H1 (cell line): ENCODE measurements around the gene GPRC5D.

ENCODE experiments used
- CEBPB ChIP-seq: IDR thresholded peaks from 2 replicates; pipeline ENCODE4 v1.6.1; 2012; ENCODE audit warnings: low read depth, low read length
- CHD2 ChIP-seq: IDR thresholded peaks from 2 replicates; pipeline ENCODE4 v1.6.1; 2012; ENCODE audit warnings: low read length, improper control_type of control experiment
- EGR1 ChIP-seq: IDR thresholded peaks from 2 replicates; pipeline ENCODE4 v1.6.1; 2011; ENCODE audit warnings: low read depth, low read length, borderline replicate concordance
- GABPA ChIP-seq: IDR thresholded peaks from 2 replicates; pipeline ENCODE4 v1.6.1; 2011; ENCODE audit warnings: mild to moderate bottlenecking, low read length, moderate library complexity, borderline replicate concordance; ENCODE audit not compliant: insufficient read depth
- GTF2F1 ChIP-seq: IDR thresholded peaks from 2 replicates; pipeline ENCODE4 v1.6.1; 2012; ENCODE audit warnings: low read depth, low read length, improper control_type of control experiment, borderline replicate concordance
- KDM1A ChIP-seq: fragments of 200-600, 300-600 bp; sonication (generic); IDR thresholded peaks from 2 replicates; pipeline ENCODE4 v1.7.1; 2016; ENCODE audit warnings: mild to moderate bottlenecking, low read length, borderline replicate concordance
- POLR2A ChIP-seq, 2 experiments: IDR thresholded peaks; 1 replicate in 1 of 2; 2 replicates in 1 of 2; pipeline ENCODE4 v1.6.1; 2011; ENCODE audit warnings: low read depth in 2 of 2, low read length in 2 of 2, mild to moderate bottlenecking in 2 of 2; ENCODE audit errors: control extremely low read depth in 1 of 2
- POLR2AphosphoS5 ChIP-seq: IDR thresholded peaks from 2 replicates; pipeline ENCODE4 v1.6.1; 2011; ENCODE audit warnings: low read depth, low read length
- RNF2 ChIP-seq: fragments of 200-900, 300-1000 bp; sonication (generic); IDR thresholded peaks from 2 replicates; pipeline ENCODE4 v1.7.1; 2016; ENCODE audit warnings: borderline replicate concordance, low read depth, mild to moderate bottlenecking, antibody characterized with exemption, low read length; ENCODE audit not compliant: poor library complexity, severe bottlenecking; ENCODE audit errors: missing control alignments
- SIX5 ChIP-seq: IDR thresholded peaks from 2 replicates; pipeline ENCODE4 v1.6.1; 2011; ENCODE audit warnings: mild to moderate bottlenecking, low read depth, low read length
- SRF ChIP-seq: IDR thresholded peaks from 2 replicates; pipeline ENCODE4 v1.6.1; 2011; ENCODE audit warnings: mild to moderate bottlenecking, low read depth, low read length, moderate library complexity
- ZNF274 ChIP-seq: IDR thresholded peaks from 2 replicates; pipeline ENCODE4 v1.7.0; 2012; ENCODE audit warnings: low read length, borderline replicate concordance; ENCODE audit errors: extremely low read depth
- TF ChIP-seq, protein P1 (sequence below), 3 experiments: IDR thresholded peaks; 1 replicate in 2 of 3; 2 replicates in 1 of 3; pipeline versions ENCODE4 v1.5.1 to v1.6.1; 2011; ENCODE audit warnings: low read length in 3 of 3, mild to moderate bottlenecking in 3 of 3, inconsistent platforms in 2 of 3, low read depth in 1 of 3, moderate library complexity in 1 of 3; ENCODE audit not compliant: insufficient read depth in 1 of 3; ENCODE audit errors: control extremely low read depth in 1 of 3
- TF ChIP-seq, protein P2 (sequence below): IDR thresholded peaks from 2 replicates; pipeline ENCODE4 v1.6.1; 2012; ENCODE audit warnings: low read length, inconsistent platforms

DNA sequence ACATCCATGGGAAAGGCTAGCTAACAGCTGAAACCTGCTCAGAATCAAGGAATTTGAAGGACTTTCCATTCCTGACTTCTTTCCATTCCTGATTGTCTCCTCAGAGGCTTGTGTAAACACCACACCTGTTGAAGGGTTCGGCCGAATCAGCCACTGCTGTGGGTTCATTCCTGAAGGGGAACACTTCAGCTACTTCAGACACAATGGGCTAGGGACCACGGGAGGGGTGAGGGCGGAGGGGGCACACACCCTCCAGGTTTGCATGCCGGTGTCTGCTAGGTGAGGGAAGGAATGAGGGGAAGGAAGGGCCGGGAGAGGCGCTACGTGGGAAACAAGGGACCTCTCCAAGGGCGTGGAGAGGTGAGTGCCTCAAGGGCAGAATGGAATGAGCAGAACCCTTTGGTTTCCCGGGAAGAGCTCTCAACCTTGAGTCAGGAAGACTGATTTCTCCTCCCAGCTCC is 59.3 kb downstream of the GPRC5D start:
- TF ChIP-seq SIX5, result no peak
- no peak for TF ChIP-seq GABPA
- TF ChIP-seq, protein P1, sequence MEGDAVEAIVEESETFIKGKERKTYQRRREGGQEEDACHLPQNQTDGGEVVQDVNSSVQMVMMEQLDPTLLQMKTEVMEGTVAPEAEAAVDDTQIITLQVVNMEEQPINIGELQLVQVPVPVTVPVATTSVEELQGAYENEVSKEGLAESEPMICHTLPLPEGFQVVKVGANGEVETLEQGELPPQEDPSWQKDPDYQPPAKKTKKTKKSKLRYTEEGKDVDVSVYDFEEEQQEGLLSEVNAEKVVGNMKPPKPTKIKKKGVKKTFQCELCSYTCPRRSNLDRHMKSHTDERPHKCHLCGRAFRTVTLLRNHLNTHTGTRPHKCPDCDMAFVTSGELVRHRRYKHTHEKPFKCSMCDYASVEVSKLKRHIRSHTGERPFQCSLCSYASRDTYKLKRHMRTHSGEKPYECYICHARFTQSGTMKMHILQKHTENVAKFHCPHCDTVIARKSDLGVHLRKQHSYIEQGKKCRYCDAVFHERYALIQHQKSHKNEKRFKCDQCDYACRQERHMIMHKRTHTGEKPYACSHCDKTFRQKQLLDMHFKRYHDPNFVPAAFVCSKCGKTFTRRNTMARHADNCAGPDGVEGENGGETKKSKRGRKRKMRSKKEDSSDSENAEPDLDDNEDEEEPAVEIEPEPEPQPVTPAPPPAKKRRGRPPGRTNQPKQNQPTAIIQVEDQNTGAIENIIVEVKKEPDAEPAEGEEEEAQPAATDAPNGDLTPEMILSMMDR (IDR thresholded peaks at IDR 0.05; ENCODE audit: control extremely low read depth in 1 of 3, insufficient read depth in 1 of 3, low read depth in 1 of 3, low read length in 3 of 3), result no peak
- TF ChIP-seq POLR2AphosphoS5, result no peak
- TF ChIP-seq ZNF274, result no peak
- no peak for TF ChIP-seq POLR2A (IDR thresholded peaks at IDR 0.05; ENCODE audit: control extremely low read depth in 1 of 2, low read depth in 2 of 2, low read length in 2 of 2)
- TF ChIP-seq CHD2, result no peak
- TF ChIP-seq RNF2, result no peak
- TF ChIP-seq KDM1A, result no peak
- TF ChIP-seq EGR1, result no peak
- TF ChIP-seq, protein P2, sequence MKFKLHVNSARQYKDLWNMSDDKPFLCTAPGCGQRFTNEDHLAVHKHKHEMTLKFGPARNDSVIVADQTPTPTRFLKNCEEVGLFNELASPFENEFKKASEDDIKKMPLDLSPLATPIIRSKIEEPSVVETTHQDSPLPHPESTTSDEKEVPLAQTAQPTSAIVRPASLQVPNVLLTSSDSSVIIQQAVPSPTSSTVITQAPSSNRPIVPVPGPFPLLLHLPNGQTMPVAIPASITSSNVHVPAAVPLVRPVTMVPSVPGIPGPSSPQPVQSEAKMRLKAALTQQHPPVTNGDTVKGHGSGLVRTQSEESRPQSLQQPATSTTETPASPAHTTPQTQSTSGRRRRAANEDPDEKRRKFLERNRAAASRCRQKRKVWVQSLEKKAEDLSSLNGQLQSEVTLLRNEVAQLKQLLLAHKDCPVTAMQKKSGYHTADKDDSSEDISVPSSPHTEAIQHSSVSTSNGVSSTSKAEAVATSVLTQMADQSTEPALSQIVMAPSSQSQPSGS, result no peak
- no peak for TF ChIP-seq GTF2F1
- TF ChIP-seq SRF, result no peak
- no peak for TF ChIP-seq CEBPB
